ENCODE results near the gene S100A7A. TPM values are rescaled to one million over a fixed set of nuclear protein-coding genes. Genes with fewer than 3 reads are reported as not detected.

S100A7A gene
- total RNA-seq = not detected in 2 replicates
- not detected for polyA plus RNA-seq (2012)

GRCh38 chr1:153415850-153416570 lies at the start of gene S100A7A:
Gene S100A7A (plus strand): TSS chr1:153416520. CDS start chr1:153418083, 1,563 bp downstream.
- DNase-seq (ENCODE audit: low read depth) = no peak

DNA sequence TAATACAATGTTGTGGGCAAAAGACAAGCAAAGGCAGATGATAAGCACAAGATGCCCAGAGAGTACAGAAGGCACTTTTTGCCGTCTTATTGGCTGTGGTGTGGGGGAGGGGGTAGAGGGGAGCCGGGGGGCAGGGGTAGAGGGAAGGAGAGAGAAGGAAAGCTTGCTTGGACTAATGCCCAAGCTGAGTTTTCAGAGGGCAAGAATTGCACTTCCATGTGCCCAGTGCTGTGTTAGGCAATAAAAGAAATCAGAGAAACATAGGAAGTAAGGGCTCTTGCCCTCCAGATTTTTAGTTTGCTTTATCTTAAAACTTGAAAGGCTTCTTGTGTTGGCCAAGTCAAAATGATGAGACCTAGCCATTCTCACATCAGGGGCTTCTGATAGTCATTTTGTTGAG lies 49.2 kb upstream of the S100A7A start:
- no peak for DNase-seq (ENCODE audit: low read depth)

DNA sequence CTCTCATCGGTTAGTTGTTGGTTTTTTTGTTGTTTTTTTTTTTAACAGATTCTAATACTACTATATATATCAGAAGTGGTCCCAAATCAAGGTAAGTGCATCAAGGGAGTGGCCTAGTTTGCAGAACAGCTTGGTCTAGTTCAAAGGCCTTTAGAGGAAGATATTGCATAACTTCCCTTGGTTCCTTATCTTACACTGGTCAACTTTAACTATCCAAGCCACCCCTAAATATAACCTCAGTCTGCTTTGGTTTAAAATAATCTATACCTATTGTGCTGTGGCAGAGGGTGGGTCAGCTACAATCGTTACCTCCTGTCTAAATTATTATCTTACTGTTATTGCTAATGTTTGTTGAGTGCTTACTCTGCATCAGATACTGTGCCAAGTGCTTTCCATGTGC lies 47.8 kb upstream of the S100A7A start:
- DNase-seq (ENCODE audit: low read depth) = no peak

DNA sequence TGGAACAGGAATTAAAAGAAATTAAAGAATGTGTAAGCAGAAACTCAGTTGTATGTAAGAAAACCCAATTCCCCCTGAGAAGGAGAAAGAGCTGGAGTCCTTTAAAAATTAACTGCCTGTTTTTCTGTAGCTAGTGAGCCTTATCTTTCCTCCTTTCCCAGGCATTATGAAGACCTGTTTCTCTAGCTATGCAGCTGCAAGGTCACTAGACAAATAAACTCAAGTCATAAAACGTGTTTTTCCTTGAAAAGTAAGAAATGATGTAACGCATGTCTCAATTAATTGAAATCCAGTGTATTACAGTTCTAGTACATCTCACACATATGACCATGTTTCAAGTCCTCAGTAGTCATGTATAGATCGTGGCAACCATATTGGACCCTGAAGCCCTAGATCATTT lies 46.2 kb upstream of the S100A7A start:
- no peak for DNase-seq (ENCODE audit: low read depth)

- no peak for DNase-seq (ENCODE audit: low read depth)
These were observed 45.1 kb upstream of the S100A7A start for GRCh38 chr1:153371231-153371630.

GRCh38 chr1:153372571-153372970 lies 43.7 kb upstream of the S100A7A start:
- no peak for DNase-seq (ENCODE audit: low read depth)

GRCh38 chr1:153374071-153374470 lies 42.2 kb upstream of the S100A7A start:
- no peak for DNase-seq (ENCODE audit: low read depth)

- peak; percentile 11 for DNase-seq (ENCODE audit: low read depth)
These were observed 40.8 kb upstream of the S100A7A start, which contains the start of gene S100A12 for GRCh38 chr1:153375511-153375910. Gene S100A12 (minus strand): TSS chr1:153375621. CDS start chr1:153374592, 1,029 bp downstream.

GRCh38 chr1:153379591-153379990 lies 36.7 kb upstream of the S100A7A start:
- no peak for DNase-seq (ENCODE audit: low read depth)

GRCh38 chr1:153380711-153381110 lies 35.6 kb upstream of the S100A7A start:
- DNase-seq (ENCODE audit: low read depth) = no peak

GRCh38 chr1:153384958-153385580 lies 31.3 kb upstream of the S100A7A start:
- DNase-seq (ENCODE audit: low read depth) = no peak

- DNase-seq (ENCODE audit: low read depth) = no peak
These were observed 29.8 kb upstream of the S100A7A start for GRCh38 chr1:153386500-153386901.

DNA sequence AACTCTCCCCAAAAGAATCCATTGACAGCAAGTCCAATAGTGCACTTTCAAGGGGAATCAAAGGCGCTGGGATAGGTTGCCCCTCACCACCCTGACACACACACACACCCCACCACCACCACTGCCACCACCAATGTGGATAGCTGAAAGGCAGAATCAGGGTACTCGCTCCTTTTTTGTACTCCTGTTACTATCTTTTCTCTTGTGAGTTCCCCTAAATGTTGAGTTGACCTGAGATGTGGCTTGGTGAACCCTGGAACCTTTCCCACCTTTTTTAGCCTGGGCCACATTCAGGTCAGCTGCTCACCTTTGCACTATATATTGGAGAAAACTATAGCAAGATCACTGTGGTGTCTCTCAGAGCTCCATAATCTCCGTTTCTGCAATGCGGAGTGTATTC lies 29.3 kb upstream of the S100A7A start:
- no peak for DNase-seq (ENCODE audit: low read depth)

GRCh38 chr1:153387785-153388184 lies 28.5 kb upstream of the S100A7A start:
- no peak for DNase-seq (ENCODE audit: low read depth)

DNA sequence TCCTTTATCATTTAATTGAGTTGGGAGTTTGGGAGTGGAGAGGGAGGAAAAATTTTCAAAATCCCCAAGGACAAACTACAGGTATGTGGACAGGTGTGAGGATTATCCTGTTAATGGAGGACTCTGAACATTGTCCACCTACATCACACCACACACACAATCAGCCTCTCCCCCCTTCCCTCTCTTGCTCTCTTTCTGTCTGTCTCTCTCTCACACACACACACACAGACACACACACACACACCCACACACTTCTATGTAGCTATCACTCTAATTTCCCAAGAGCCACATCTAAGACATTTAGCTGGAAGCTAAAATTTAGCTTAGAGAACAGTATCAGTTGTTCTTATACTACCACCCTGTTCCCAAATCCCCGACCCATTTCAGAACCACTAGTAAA lies 26.9 kb upstream of the S100A7A start:
- no peak for DNase-seq (ENCODE audit: low read depth)

DNA sequence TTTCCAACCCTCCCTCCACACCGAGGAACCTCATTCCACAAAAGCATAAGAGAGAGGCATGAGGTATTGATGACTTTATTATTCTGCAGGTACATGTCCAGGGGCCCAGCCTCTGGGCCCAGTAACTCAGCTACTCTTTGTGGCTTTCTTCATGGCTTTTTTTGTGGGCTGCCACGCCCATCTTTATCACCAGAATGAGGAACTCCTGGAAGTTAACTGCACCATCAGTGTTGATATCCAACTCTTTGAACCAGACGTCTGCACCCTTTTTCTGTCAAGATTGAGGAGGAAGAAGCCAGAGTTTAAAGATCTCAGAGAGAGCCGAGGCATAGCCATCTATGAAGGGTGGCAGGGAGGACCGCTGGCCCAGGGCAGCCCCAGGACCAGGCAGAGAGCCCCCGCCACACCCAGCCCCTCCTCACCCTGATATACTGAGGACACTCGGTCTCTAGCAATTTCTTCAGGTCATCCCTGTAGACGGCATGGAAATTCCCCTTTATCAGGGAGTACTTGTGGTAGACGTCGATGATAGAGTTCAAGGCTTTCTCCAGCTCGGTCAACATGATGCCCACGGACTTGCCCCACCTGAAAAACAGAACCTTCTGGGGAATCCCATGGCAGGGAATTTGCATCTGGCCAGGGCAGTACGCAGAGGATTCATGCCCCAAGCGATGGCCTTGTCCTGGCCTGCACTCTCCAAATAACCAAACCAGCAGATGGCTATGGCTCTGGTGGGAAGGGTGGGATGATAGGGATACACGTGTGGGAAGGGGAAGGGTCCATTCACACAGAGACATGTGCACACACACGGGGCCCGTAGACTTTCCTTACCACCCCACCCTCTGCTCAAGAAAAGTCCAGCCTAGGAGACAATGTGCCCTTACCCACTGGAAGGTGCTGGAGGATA lies 26.1 kb upstream of the S100A7A start:
- DNase-seq (ENCODE audit: low read depth) = no peak

DNA sequence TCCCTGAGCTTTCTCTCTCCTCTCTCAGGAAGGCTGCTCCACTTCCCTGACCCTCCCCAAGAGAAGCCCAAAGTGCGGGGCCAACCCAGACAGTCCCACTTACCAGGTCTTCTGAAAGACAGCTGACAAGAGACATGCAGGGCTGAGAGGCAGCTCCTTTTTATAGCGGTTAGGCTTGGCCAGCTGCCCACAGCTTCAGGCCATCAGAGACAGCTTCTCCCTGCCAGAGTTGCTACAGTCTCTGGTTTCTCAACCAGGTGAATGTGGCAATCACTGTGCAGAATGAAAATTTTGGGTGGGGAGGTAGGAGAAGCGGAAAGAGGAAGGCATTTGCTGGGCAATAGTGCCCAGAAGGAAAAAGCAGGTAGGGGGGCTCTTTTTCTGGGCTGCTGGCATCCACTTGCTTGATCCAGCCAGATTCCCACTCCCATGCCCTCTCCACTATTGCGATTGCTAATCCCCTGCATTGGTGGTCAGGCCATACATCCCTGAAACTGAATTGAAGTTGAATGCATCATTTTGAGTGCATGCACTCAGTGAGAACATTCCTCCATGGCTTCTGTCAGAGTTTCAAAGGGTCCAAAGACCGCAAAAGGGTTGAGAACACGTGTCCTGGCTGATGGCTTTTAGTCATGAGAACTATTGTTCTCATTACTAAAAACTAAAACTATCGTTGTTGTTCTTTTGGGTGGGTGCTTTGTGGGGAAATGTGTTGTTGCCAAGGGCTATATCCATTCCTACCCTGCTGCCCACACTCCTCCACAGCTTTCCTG lies 25.2 kb upstream of the S100A7A start, which contains the start of gene S100A8:
Gene S100A8 (minus strand): TSS at position 136 of the 773 bp plus-strand sequence. CDS start 538 bp downstream, outside the sequence.
- peak; percentile 21 for DNase-seq (ENCODE audit: low read depth)

DNA sequence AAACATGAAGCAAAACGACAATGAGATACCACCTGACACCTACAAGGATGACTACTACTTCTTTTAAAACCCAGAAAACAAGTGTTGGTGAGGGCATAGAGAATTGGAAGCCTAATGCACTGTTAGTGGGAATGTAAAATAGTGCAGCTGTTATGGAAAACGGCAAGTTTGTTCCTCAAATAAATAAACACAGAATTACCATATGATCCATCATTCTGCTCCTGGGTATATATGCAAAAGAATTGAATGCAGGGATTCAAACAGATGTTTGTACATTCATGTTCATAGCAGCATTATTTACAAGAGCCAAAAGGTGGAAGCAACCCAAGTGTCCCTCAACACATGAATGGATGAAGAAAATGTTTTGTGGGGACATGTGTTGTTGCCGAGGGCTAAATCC lies 24.1 kb upstream of the S100A7A start:
- DNase-seq (ENCODE audit: low read depth) = no peak

DNA sequence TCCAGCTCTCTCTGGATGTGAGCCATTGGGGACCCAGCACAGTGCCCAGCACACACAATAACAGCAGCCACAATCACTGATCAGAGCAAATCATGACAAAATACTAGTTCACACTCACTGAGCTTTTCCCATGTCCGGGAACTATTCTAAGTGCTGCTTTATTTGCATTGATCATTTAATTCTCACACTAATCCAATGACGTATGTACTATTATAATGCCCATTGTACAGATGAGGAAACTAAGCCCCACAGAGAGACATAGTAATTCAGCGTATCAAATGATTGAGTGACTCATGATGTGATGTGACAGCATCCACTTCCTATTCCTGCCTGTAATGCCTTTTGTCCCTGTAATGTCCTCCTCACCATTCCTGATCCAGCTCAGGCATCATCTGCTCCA lies 23.5 kb upstream of the S100A7A start:
- DNase-seq (ENCODE audit: low read depth) = no peak

- no peak for DNase-seq (ENCODE audit: low read depth)
These were observed 22.4 kb upstream of the S100A7A start for GRCh38 chr1:153393926-153394325.

GRCh38 chr1:153394391-153394790 lies 21.9 kb upstream of the S100A7A start:
- no peak for DNase-seq (ENCODE audit: low read depth)

Data from myocyte (in vitro differentiated cells).